ENCODE data around the gene NTM. TPM values are rescaled to one million over a fixed set of nuclear protein-coding genes. Genes with fewer than 3 reads are reported as not detected.

The NTM gene
- total RNA-seq, 1 experiment from 2014 or later = not detected

DNA sequence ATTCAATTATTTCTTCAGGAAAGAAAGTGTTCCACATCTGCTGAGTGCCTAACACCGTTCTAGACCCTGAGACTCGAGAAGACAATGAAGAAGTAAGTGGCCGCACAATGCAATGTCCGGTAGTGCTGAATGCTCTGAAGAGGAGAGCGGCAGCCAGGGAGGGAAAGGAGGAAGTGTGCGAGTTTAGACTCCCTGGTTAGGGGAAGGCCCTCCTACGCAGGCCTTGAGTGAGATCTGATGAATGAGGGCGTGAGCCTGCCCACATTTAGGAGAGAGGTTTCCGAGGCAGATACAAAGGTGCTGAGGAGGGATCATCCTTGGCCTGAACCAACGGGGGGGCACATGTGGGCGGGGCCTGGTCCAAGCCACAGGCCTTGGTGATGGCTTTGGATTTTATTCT lies 558.6 kb downstream of the NTM start (continued):
- TF ChIP-seq, protein P1, sequence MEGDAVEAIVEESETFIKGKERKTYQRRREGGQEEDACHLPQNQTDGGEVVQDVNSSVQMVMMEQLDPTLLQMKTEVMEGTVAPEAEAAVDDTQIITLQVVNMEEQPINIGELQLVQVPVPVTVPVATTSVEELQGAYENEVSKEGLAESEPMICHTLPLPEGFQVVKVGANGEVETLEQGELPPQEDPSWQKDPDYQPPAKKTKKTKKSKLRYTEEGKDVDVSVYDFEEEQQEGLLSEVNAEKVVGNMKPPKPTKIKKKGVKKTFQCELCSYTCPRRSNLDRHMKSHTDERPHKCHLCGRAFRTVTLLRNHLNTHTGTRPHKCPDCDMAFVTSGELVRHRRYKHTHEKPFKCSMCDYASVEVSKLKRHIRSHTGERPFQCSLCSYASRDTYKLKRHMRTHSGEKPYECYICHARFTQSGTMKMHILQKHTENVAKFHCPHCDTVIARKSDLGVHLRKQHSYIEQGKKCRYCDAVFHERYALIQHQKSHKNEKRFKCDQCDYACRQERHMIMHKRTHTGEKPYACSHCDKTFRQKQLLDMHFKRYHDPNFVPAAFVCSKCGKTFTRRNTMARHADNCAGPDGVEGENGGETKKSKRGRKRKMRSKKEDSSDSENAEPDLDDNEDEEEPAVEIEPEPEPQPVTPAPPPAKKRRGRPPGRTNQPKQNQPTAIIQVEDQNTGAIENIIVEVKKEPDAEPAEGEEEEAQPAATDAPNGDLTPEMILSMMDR (IDR thresholded peaks at IDR 0.05 in 2 of 3, conservative IDR thresholded peaks at IDR 0.05 in 1 of 3; ENCODE audit: borderline replicate concordance in 1 of 3, insufficient read depth in 1 of 3, low read depth in 2 of 3, low read length in 2 of 3) = no peak
- TF ChIP-seq, protein P2, sequence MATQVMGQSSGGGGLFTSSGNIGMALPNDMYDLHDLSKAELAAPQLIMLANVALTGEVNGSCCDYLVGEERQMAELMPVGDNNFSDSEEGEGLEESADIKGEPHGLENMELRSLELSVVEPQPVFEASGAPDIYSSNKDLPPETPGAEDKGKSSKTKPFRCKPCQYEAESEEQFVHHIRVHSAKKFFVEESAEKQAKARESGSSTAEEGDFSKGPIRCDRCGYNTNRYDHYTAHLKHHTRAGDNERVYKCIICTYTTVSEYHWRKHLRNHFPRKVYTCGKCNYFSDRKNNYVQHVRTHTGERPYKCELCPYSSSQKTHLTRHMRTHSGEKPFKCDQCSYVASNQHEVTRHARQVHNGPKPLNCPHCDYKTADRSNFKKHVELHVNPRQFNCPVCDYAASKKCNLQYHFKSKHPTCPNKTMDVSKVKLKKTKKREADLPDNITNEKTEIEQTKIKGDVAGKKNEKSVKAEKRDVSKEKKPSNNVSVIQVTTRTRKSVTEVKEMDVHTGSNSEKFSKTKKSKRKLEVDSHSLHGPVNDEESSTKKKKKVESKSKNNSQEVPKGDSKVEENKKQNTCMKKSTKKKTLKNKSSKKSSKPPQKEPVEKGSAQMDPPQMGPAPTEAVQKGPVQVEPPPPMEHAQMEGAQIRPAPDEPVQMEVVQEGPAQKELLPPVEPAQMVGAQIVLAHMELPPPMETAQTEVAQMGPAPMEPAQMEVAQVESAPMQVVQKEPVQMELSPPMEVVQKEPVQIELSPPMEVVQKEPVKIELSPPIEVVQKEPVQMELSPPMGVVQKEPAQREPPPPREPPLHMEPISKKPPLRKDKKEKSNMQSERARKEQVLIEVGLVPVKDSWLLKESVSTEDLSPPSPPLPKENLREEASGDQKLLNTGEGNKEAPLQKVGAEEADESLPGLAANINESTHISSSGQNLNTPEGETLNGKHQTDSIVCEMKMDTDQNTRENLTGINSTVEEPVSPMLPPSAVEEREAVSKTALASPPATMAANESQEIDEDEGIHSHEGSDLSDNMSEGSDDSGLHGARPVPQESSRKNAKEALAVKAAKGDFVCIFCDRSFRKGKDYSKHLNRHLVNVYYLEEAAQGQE (IDR thresholded peaks at IDR 0.05; ENCODE audit: low read depth) = no peak
- TF ChIP-seq ELF1 (IDR thresholded peaks at IDR 0.05; ENCODE audit: borderline replicate concordance, low read depth) = no peak

DNA sequence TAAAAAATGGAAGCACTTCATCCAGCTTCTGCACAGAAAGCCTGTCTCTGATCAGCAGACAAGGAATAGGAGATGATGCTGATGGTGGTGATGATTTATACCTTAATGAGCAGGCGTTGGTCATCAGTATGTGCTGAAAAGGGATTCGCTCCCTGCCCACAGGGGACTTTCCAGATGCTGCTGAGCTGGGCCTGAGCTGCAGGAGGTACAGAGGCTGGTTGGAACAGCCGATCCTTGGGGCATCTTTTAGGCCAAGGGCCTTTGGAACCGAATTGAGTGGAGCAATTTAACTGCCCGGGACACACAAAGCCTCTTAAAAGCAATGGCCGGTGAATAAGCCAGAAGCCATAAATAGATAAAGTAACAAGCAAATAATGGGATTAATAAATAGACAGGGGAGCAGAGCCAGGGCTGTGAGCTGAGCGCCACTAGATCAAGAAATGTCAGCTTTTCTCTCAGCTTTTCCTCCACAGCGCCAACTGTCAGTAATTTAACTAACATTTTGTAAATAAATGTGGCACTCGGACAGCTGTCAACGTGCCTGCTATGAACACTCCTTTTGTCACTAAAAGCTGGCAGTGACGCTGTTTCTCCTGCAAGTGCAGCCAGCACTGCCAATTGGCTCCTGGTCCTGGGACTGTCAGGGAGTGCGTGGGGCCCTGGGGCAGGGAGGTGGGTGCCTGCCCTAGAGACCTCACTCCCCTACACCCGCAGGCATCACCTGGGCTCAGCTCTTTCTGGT lies 562.3 kb downstream of the NTM start:
- Histone ChIP-seq H3K4me2 (ENCODE audit: low read length) (no peak overlapping the region), H4K20me1 (ENCODE audit: insufficient read depth) (no peaks in the 10 kb centered on the region), H3K27me3 (ENCODE audit: insufficient read depth, low read length) (no peaks in the 10 kb centered on the region), H3K4me3 (replicated peaks in 1 of 2; ENCODE audit: low read depth in 1 of 2, low read length in 2 of 2) (no peak overlapping the region), H3K4me1 (ENCODE audit: control insufficient read depth in 1 of 2, insufficient read depth in 2 of 2, low read length in 2 of 2) (no peaks in the 10 kb centered on the region), H3K9me2 (ENCODE audit: insufficient read depth) (no peaks in the 10 kb centered on the region), H3K9ac (ENCODE audit: low read length) (no peak overlapping the region), H3K79me2 (ENCODE audit: insufficient read depth, low read length) (no peaks in the 10 kb centered on the region), H3K9me3 (ENCODE audit: control insufficient read depth in 1 of 2, insufficient read depth in 1 of 2, low read depth in 1 of 2, low read length in 2 of 2) (peaks cover 7 to 13% of the 10 kb centered on the region in 2 experiments; a peak in 2 of 4 replicates), H3K27ac (ENCODE audit: low read depth, low read length) (no peak overlapping the region), H2AFZ (ENCODE audit: low read depth, low read length, poor library complexity, severe bottlenecking) (no peak overlapping the region), H3K36me3 (ENCODE audit: control insufficient read depth in 1 of 2, insufficient read depth in 2 of 2, low read length in 2 of 2) (no peaks in the 10 kb centered on the region)
- ATAC-seq = no peak
- BruUV-seq (replicated peaks) = no TSS peak
- TF ChIP-seq SIN3A (IDR thresholded peaks at IDR 0.05; ENCODE audit: low read depth) (no peak), SP1 (IDR thresholded peaks at IDR 0.05; ENCODE audit: low read depth) (no peak)
- ChIA-PET RAD21 (ENCODE audit: low non-redundant PET in 1 of 2, low total read pairs in 2 of 2, uncharacterized antibody in 2 of 2, unreplicated experiment in 2 of 2) (no interaction called here), POLR2A (no interaction called here), CTCF (no interaction called here)
- no peak for DNase-seq (ENCODE audit: low read depth, low spot score)
- intact Hi-C loops (cut with micrococcal nuclease) = no loop called here

Measured in HCT116 (cell line).